GM23248 (cell line): Measurements from ENCODE around the gene RPN2. TPM values are rescaled to one million over a fixed set of nuclear protein-coding genes. Genes with fewer than 3 reads are reported as not detected.

Source experiments
- DNase-seq: peaks from one replicate; pipeline ENCODE4 v3.0.0-alpha.2; 2015
- H2AFZ ChIP-seq: fragments of 200-600 bp; sonication (generic); 2 replicates; pipeline ENCODE4 v1.6.1; 2016; ENCODE audit warnings: antibody characterized with exemption
- H3F3A ChIP-seq: fragments of 200-600 bp; sonication (generic); 2 replicates; pipeline ENCODE4 v1.6.1; 2016; ENCODE audit warnings: mild to moderate bottlenecking, antibody characterized with exemption, mixed run types; ENCODE audit not compliant: insufficient read depth
- H3K27ac ChIP-seq: fragments of 200-600 bp; sonication (generic); 2 replicates; pipeline ENCODE4 v1.5.1; 2016; ENCODE audit warnings: mild to moderate bottlenecking
- H3K27me3 ChIP-seq: fragments of 200-600 bp; sonication (generic); replicated peaks from 2 replicates; pipeline ENCODE4 v1.6.1; 2016; ENCODE audit warnings: mild to moderate bottlenecking; ENCODE audit not compliant: insufficient read depth
- H3K36me3 ChIP-seq: fragments of 200-600 bp; sonication (generic); 2 replicates; pipeline ENCODE4 v1.6.1; 2016; ENCODE audit warnings: low read depth, mild to moderate bottlenecking
- H3K4me1 ChIP-seq: fragments of 200-600 bp; sonication (generic); 2 replicates; pipeline ENCODE4 v1.6.1; 2016; ENCODE audit warnings: mild to moderate bottlenecking; ENCODE audit not compliant: insufficient read depth
- H3K4me2 ChIP-seq: fragments of 200-600 bp; sonication (generic); one replicate; pipeline ENCODE4 v1.6.1; 2016; ENCODE audit warnings: mild to moderate bottlenecking; ENCODE audit not compliant: unreplicated experiment
- H3K4me3 ChIP-seq: fragments of 200-600 bp; sonication (generic); 2 replicates; pipeline ENCODE4 v1.5.1; 2016; ENCODE audit warnings: mild to moderate bottlenecking
- H3K79me2 ChIP-seq: fragments of 200-600 bp; sonication (generic); 2 replicates; pipeline ENCODE4 v1.6.1; 2016; ENCODE audit warnings: mild to moderate bottlenecking; ENCODE audit not compliant: insufficient read depth
- H3K9ac ChIP-seq: fragments of 200-600 bp; sonication (generic); 2 replicates; pipeline ENCODE4 v1.6.1; 2016; ENCODE audit warnings: mild to moderate bottlenecking
- H3K9me2 ChIP-seq: fragments of 200-600 bp; sonication (generic); 2 replicates; pipeline ENCODE4 v1.6.1; 2016; ENCODE audit warnings: mixed run types, mild to moderate bottlenecking, moderate library complexity; ENCODE audit not compliant: insufficient read depth
- H3K9me3 ChIP-seq: fragments of 200-600 bp; sonication (generic); one replicate; pipeline ENCODE4 v1.6.1; 2017; ENCODE audit warnings: low read depth
- H4K20me1 ChIP-seq: fragments of 200-600 bp; sonication (generic); 2 replicates; pipeline ENCODE4 v1.6.0; 2016; ENCODE audit not compliant: insufficient read depth
- EZH2 ChIP-seq: fragments of 200-600 bp; sonication (generic); IDR thresholded peaks from 2 replicates; pipeline ENCODE4 v1.6.1; 2018; ENCODE audit warnings: antibody characterized with exemption, mild to moderate bottlenecking; ENCODE audit not compliant: insufficient read depth, poor library complexity, severe bottlenecking
- EZH2phosphoT487 ChIP-seq: fragments of 200-600 bp; sonication (generic); IDR thresholded peaks from 2 replicates; pipeline ENCODE4 v1.6.1; 2018; ENCODE audit warnings: antibody characterized with exemption, moderate library complexity, mild to moderate bottlenecking, low read depth; ENCODE audit not compliant: insufficient read depth
- WGBS, 2 experiments: methylation state at CpG; one replicate each; pipeline ENCODE4 v1.1.6; 2015 to 2017; ENCODE audit warnings: low lambda C conversion rate in 2 of 2, low coverage in 1 of 2; ENCODE audit errors: missing lambda C conversion rate in 2 of 2; 5-methylcytosine and 5-hydroxymethylcytosine counted together
- in situ Hi-C: fragments of 300-500 bp; cut with MboI; formaldehyde crosslinking; loops from 2 replicates; pipeline ENCODE4 v1.15.0; 2020
- polyA plus RNA-seq: library from polyadenylated mRNA; unstranded; fragments of >200 nt; fragmentation: Nextera tagmentation; extraction: Ambion mirVana; gene quantifications from 2 replicates; pipeline ENCODE4 v1.2.1, GENCODE V29; 2016
- total RNA-seq: library from RNA; depleted of rRNA; stranded (reverse); fragments of >200 nt; shearing (Covaris generic); gene quantifications from 2 replicates; pipeline ENCODE4 v1.2.3, GENCODE V29; 2014; rRNA removed

Gene RPN2
- total and polyA plus RNA-seq, 2 experiments from 2014 or later, result 368 to 379 TPM

DNA sequence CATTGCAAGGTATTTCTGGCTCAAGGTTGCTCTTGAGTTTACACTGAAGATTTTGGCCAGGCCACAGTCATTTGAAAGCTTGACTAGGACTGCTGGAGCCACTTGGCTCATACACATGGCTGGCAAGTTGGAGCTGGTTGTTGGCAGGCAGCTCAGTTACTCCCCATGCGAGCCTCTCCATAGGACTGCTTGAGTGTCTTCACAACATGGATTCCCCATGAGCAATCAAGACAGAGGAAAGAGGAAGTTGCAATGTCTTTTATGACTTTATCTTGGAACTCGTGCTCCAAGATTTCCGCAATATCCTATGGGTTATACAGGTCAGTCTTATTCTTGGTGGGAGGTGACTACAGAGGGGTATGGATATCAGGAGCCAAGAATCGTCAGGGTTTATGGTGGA is 109.0 kb downstream of the RPN2 start:
- H3F3A ChIP-seq, result peaks cover 23% of the 10 kb centered on the region
- in situ Hi-C loops, result loop anchor here (10.0 kb wide), 1 partner anchor 97 kb away; no protein-coding TSS in a partner anchor
- H3K4me2 ChIP-seq, result no peak overlapping the region
- H3K79me2 ChIP-seq, result peaks cover 39% of the 10 kb centered on the region
- 80 to 82% methylated on average over 4 of the region's 4 CpGs for WGBS, 2 experiments
- no peak overlapping the region for H3K9ac ChIP-seq
- H3K9me3 ChIP-seq, result no peaks in the 10 kb centered on the region
- H3K36me3 ChIP-seq, result no peaks in the 10 kb centered on the region
- no peak overlapping the region for H3K27ac ChIP-seq
- no peaks in the 10 kb centered on the region for H3K27me3 ChIP-seq
- peaks cover 8% of the 10 kb centered on the region for H3K4me1 ChIP-seq
- no peak overlapping the region for H3K4me3 ChIP-seq
- H2AFZ ChIP-seq, result no peak overlapping the region
- TF ChIP-seq EZH2 (no peak), EZH2phosphoT487 (no peak)
- H3K9me2 ChIP-seq, result no peaks in the 10 kb centered on the region
- no peak for DNase-seq
- H4K20me1 ChIP-seq, result no peaks in the 10 kb centered on the region

GRCh38 chr20:37290158-37290810 is 111.2 kb downstream of the RPN2 start:
- Histone ChIP-seq H3K9me2 (no peaks in the 10 kb centered on the region), H4K20me1 (no peaks in the 10 kb centered on the region), H3K9me3 (no peaks in the 10 kb centered on the region), H3K9ac (peak overlapping the region; percentile 93), H2AFZ (peak overlapping the region; percentile 82), H3K79me2 (peaks cover 54% of the 10 kb centered on the region), H3K4me1 (peaks cover 25% of the 10 kb centered on the region), H3K27ac (peak overlapping the region; percentile 92), H3K36me3 (no peaks in the 10 kb centered on the region), H3K4me3 (peak overlapping the region; percentile 93), H3K27me3 (no peaks in the 10 kb centered on the region), H3F3A (peaks cover 42% of the 10 kb centered on the region), H3K4me2 (peak overlapping the region; percentile 92)
- TF ChIP-seq EZH2phosphoT487 (no peak), EZH2 (no peak)
- peak; percentile 48 for DNase-seq
- in situ Hi-C loops, result no loop called here
- WGBS, 2 experiments, result 27% methylated on average over 21 of the region's 21 CpGs

Other genes with a start within 250 kb of the RPN2 start
- 9.0 and 15.8 TPM in 2 replicates for gene SAMHD1, start 227.6 kb upstream of the RPN2 start, total RNA-seq
- gene SAMHD1, start 227.6 kb upstream of the RPN2 start, polyA plus RNA-seq, result 7.4 and 10.1 TPM in 2 replicates
- 7.0 and 16.6 TPM in 2 replicates for gene RBL1, start 83.3 kb upstream of the RPN2 start, total RNA-seq
- gene RBL1, start 83.3 kb upstream of the RPN2 start, polyA plus RNA-seq, result 4.4 and 5.0 TPM in 2 replicates
- gene MROH8, start 218 bp downstream of the RPN2 start, total RNA-seq, result 0.25 and 4.2 TPM in 2 replicates
- 0.89 and 1.0 TPM in 2 replicates for gene MROH8, start 218 bp downstream of the RPN2 start, polyA plus RNA-seq
- gene GHRH, start 82.5 kb downstream of the RPN2 start, total RNA-seq, result not detected in 2 replicates
- not detected in 2 replicates for gene GHRH, start 82.5 kb downstream of the RPN2 start, polyA plus RNA-seq
- gene MANBAL, start 110.3 kb downstream of the RPN2 start, total RNA-seq, result 23.6 and 24.8 TPM in 2 replicates
- 96.3 and 105 TPM in 2 replicates for gene MANBAL, start 110.3 kb downstream of the RPN2 start, polyA plus RNA-seq
- 28.6 and 29.8 TPM in 2 replicates for gene SRC, start 166.8 kb downstream of the RPN2 start, total RNA-seq
- gene SRC, start 166.8 kb downstream of the RPN2 start, polyA plus RNA-seq, result 13.9 and 17.0 TPM in 2 replicates